Neural cell (in vitro differentiated cells): ENCODE measurements around the gene CHTF18.

Source experiments
- CTCF ChIP-seq: fragments of 450-650 bp; IDR thresholded peaks from 2 replicates; pipeline ENCODE4 v1.5.1; 2014; ENCODE audit warnings: antibody characterized with exemption, mild to moderate bottlenecking, moderate library complexity; ENCODE audit not compliant: poor library complexity, severe bottlenecking
- EP300 ChIP-seq: fragments of 450-650 bp; conservative IDR thresholded peaks from 2 replicates; pipeline ENCODE4 v1.6.1; 2014; ENCODE audit warnings: antibody characterized with exemption, mild to moderate bottlenecking, moderate library complexity; ENCODE audit not compliant: poor library complexity, severe bottlenecking
- EZH2 ChIP-seq: fragments of 200-600, 300-800 bp; shearing (Covaris generic), sonication (generic); IDR thresholded peaks from 2 replicates; pipeline ENCODE4 v1.6.1; 2014; ENCODE audit warnings: antibody characterized with exemption, low read length, borderline replicate concordance, mild to moderate bottlenecking; ENCODE audit not compliant: insufficient read depth, poor library complexity, severe bottlenecking
- POLR2AphosphoS5 ChIP-seq: IDR thresholded peaks from 2 replicates; pipeline ENCODE4 v1.6.1; 2012
- RAD21 ChIP-seq: fragments of 450-650 bp; conservative IDR thresholded peaks from 2 replicates; pipeline ENCODE4 v1.6.1; 2014; ENCODE audit warnings: antibody characterized with exemption, mild to moderate bottlenecking, moderate library complexity
- REST ChIP-seq: IDR thresholded peaks from 2 replicates; pipeline ENCODE4 v1.6.1; 2012; ENCODE audit warnings: borderline replicate concordance
- SMC3 ChIP-seq: fragments of 450-650 bp; conservative IDR thresholded peaks from 2 replicates; pipeline ENCODE4 v1.6.1; 2014; ENCODE audit warnings: antibody characterized with exemption, mild to moderate bottlenecking, moderate library complexity; ENCODE audit not compliant: poor library complexity
- TAF1 ChIP-seq: IDR thresholded peaks from 2 replicates; pipeline ENCODE4 v1.6.1; 2012; ENCODE audit warnings: low read depth

GRCh38 chr16:740764-741505 is 47.5 kb upstream of the CHTF18 start, which contains the start of gene CIAO3:
- TF ChIP-seq TAF1 (peak; percentile 96), POLR2AphosphoS5 (peak; percentile 98), CTCF (peak; percentile 100), RAD21 (peak; percentile 73), EZH2 (no peak), EP300 (peak; percentile 73), SMC3 (peak; percentile 92), REST (peak; percentile 85)
